ENCODE measurements around the gene EPSTI1. TPM values are rescaled to one million over a fixed set of nuclear protein-coding genes. Genes with fewer than 3 reads are reported as not detected.

EPSTI1 gene
- total RNA-seq, 1 donor from 2014 or later: 3.0 TPM

- ATAC-seq: no peak
- intact Hi-C loops (cut with micrococcal nuclease): no loop called here
- no peak for DNase-seq
Observed at GRCh38 chr13:42981853-42982252, 10.2 kb downstream of the EPSTI1 start.

GRCh38 chr13:42981317-42981716 lies 10.7 kb downstream of the EPSTI1 start:
- no peak for DNase-seq
- intact Hi-C loops (cut with micrococcal nuclease): no loop called here
- ATAC-seq: no peak

GRCh38 chr13:42977219-42977659 lies 14.8 kb downstream of the EPSTI1 start:
- ATAC-seq (no peak), DNase-seq (no peak)
- intact Hi-C loops (cut with micrococcal nuclease): no loop called here

DNA sequence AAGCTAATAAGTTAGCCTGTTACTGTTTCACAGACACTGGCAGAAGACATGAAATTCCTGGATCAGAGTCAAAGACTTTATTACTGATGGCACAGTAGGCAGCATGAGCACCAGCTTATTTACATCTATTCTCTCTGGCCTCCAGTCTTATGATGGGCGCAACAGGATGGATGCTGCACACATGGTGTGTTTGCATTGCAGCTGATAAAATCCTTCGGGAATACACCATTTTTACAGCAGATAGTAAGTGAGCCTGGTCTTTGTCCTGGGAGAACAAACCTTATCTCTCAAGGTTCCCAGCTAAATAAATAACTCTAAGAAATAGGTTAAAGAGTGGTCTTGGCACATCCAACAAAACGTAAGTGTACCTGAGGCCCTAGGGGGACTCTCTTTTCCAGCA lies 16.0 kb downstream of the EPSTI1 start:
- no peak for DNase-seq
- intact Hi-C loops (cut with micrococcal nuclease): no loop called here
- no peak for ATAC-seq

GRCh38 chr13:42973581-42973980 lies 18.5 kb downstream of the EPSTI1 start:
- intact Hi-C loops (cut with micrococcal nuclease): loop anchor here (5.0 kb wide), 1 partner anchor 899 kb away; no protein-coding TSS in a partner anchor
- no peak for ATAC-seq

DNA sequence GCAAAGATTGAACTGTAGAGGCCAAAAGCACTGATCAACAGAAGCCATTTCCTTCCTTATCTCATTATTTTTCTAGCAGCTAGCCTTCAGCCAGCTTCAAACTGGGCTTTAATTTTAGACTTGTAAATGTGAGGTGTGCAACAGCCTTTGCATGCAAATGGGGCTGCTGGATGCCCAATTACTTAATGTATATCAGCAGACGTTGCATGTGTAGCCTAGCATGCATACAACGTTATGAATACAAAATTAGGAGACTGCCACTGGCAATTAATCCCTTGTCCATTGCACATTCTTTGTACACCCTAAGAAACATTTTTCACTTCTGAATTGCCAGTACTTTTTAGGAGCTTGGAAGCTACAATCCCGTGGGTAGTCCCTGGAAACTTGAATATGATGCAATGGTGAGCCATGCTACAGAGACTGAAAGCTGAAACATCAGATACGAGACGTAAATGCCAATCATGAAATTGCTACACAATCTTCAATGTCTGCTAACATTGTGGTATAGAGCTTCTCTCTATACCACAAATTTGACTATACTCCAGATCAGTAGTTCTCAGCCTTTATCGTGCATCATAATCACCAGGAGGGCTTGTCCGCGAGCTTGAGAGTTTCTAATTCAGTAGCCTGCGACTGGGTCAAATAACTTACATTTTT lies 20.2 kb downstream of the EPSTI1 start:
- intact Hi-C loops (cut with micrococcal nuclease): loop anchor here (5.0 kb wide), 1 partner anchor 900 kb away; no protein-coding TSS in a partner anchor
- no peak for ATAC-seq

More at GRCh38 chr13:42973581-42973980, 18.5 kb downstream of the EPSTI1 start:
- DNase-seq: no peak

GRCh38 chr13:42970824-42971690 lies 21.0 kb downstream of the EPSTI1 start:
- DNase-seq (no peak), ATAC-seq (peak; percentile 80)
- intact Hi-C loops (cut with micrococcal nuclease): loop anchor here (5.0 kb wide), 1 partner anchor 901 kb away; no protein-coding TSS in a partner anchor

More for the DNA sequence above, 20.2 kb downstream of the EPSTI1 start:
- no peak for DNase-seq

GRCh38 chr13:42969565-42970172 lies 22.4 kb downstream of the EPSTI1 start:
- DNase-seq: peak; percentile 87
- peak; percentile 96 for ATAC-seq
- intact Hi-C loops (cut with micrococcal nuclease): loop anchor here (5.0 kb wide), 1 partner anchor 903 kb away; no protein-coding TSS in a partner anchor

GRCh38 chr13:42968906-42969305 lies 23.1 kb downstream of the EPSTI1 start:
- ATAC-seq: no peak

DNA sequence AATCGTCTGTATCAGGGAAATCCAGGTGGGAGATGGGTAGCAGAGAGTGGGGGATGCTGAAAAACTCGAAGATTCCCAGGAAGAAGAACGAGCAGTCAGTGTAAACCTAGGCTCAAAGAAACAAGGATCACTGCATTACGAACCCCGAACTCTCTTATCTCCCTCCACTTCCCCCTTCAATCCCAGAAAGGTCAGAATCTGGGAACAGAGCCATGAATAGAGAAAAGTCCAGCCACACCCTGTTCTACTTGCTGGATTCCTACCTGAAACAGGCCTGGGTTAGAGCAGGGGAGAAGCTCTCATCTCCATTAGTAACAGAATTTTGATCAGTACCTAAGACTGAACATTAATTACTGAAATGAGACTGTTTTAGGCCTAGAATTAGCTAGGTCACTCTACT lies 24.4 kb downstream of the EPSTI1 start:
- ATAC-seq (peak; percentile 34), DNase-seq (no peak)
- intact Hi-C loops (cut with micrococcal nuclease): no loop called here

More at GRCh38 chr13:42968906-42969305, 23.1 kb downstream of the EPSTI1 start:
- intact Hi-C loops (cut with micrococcal nuclease): no loop called here
- DNase-seq: no peak

DNA sequence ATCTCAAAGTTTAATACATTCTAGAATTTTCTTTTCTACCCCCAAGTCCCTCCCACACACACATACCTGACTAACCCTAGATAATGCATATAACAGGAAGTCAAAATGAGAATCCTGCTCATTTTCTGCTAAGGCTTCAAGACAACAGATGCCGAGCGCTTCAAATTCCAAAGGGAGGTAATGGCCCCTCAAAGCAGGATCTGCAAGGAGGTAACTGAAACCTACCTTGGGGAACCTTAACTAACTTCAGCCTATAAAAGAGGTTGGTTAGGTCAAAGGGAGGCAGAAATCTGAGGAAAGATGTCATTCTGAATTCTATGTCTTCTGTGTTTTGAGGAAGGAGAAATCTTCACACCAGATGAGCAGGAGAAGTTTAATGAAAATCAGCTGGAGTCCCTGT lies 26.8 kb downstream of the EPSTI1 start:
- intact Hi-C loops (cut with micrococcal nuclease): no loop called here
- DNase-seq (no peak), ATAC-seq (no peak)

DNA sequence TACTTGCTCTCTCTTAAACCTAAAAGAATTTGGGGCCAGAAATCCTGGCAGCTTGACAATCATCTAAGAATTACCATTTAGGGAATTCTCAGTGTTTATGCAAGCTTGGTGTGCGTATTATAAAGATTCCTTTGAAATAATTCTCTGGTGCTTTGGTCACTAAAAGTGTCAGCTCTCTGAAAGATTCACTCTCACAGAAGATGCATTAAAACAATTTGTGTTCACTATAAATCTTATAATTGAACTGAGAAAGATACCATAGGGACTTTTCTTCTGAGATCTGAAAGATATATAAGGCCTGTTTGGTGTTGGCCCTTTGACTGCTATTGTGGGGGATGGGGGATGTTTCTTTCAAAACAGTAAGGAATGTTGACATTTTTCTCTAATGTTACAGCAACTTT lies 27.3 kb downstream of the EPSTI1 start:
- intact Hi-C loops (cut with micrococcal nuclease): no loop called here
- DNase-seq (no peak), ATAC-seq (no peak)

- intact Hi-C loops (cut with micrococcal nuclease): no loop called here
- ATAC-seq (no peak), DNase-seq (no peak)
Observed at GRCh38 chr13:42959615-42960014, 32.4 kb downstream of the EPSTI1 start.

GRCh38 chr13:42957881-42958280 lies 34.2 kb downstream of the EPSTI1 start:
- intact Hi-C loops (cut with micrococcal nuclease): no loop called here
- DNase-seq: no peak

DNA sequence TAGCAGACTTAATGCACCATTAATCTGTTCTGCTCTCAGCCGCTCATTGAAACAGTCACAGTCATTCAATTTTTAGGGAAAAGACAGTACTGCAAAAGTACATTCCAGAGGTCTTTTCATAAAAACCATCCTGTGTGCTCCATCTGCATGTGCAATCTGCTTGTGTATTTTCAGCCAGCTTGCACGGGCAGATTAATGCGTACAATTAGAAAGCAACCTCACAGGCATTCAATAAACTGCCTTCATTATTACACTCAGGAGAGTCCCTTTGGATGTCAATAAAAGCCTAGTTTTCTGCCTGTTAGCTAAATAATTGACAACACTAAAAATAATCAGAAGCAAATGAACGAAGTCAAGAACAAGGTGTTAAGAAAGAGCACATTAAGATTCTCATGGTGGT lies 41.9 kb downstream of the EPSTI1 start:
- intact Hi-C loops (cut with micrococcal nuclease): no loop called here
- ATAC-seq: no peak
- no peak for DNase-seq

More at GRCh38 chr13:42957881-42958280, 34.2 kb downstream of the EPSTI1 start:
- no peak for ATAC-seq

DNA sequence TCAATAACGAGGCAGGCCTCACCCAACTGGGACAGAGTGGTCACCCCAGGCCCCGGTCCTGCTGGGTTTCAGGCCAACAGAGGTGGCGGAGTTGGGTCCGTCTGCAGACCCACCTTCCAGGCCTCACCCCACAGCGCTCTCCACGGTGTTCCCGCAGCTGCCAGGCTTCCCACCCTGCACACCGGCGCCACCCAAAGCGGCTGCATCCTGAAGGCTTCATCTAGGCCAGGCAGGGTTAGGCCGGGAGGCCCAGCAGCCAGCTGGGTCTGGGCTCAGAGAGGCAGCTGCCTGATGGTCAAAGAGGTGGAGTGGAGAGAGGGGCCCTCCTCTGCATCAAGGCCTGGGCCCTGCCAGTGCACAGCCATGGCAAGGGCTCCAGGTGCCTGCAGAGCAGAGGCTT lies 44.1 kb downstream of the EPSTI1 start:
- intact Hi-C loops (cut with micrococcal nuclease): no loop called here
- DNase-seq (no peak), ATAC-seq (no peak)

DNA sequence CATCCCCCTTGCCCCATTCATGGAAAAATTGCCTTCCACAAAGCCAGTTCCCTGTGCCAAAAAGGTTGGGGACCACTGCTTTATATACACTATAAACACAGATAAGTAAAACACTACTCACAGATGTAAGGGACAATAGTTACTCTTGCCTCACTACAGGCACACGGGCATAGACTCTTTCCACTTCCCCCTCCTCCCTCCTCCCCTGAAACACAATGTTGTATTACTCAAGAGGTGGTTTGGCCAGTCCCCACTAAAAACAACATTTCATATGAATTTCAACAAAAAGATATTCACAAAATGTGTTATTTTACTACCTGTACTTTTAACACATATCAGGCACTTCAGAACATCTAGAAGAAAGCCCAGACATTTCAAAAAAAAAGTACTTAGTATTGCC lies 45.1 kb downstream of the EPSTI1 start:
- ATAC-seq: no peak
- intact Hi-C loops (cut with micrococcal nuclease): no loop called here
- no peak for DNase-seq

GRCh38 chr13:42929886-42930535 lies 62.0 kb downstream of the EPSTI1 start:
- DNase-seq (no peak), ATAC-seq (no peak)
- intact Hi-C loops (cut with micrococcal nuclease): no loop called here

DNA sequence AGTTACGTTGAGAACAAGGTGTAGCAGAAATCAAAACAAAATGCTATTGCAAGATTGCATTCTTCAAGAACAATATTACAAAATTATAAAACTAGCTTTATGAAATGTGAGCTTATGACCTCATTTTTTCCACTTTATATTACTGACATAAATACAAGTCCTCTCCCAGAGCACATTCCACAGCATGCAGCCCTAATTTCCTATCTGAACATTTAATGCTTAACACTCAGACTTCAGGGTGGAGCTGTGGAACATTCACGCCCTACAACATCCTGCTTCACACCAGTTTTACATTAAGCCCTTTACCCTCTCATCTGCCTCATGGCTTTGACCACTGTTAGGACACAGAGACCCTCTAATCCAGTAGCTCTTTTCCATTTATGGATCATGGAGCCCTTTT lies 65.5 kb downstream of the EPSTI1 start:
- DNase-seq (no peak), ATAC-seq (no peak)
- intact Hi-C loops (cut with micrococcal nuclease): no loop called here

Data from left ventricle myocardium superior (tissue), 1 donor.